Measurements from ENCODE around the gene AIP. TPM values are rescaled to one million over a fixed set of nuclear protein-coding genes. Genes with fewer than 3 reads are reported as not detected.
A peak's percentile ranks its signal among the peaks of the same experiment; 100 is the strongest.

Gene AIP
- total RNA-seq, 1 experiment from 2014 or later, result 87.8 TPM

GRCh38 chr11:67452141-67452952 is 30.5 kb upstream of the AIP start, which contains the start of gene GPR152:
Gene GPR152, minus strand, starts transcription at chr11:67452729. Its CDS starts 5 bp downstream, at chr11:67452724.
- ChIA-PET CTCF (no interaction called here), POLR2A (interaction anchor here (0.7 kb wide), 1 partner anchor 51 kb away, joined by 4 read pairs; the partner anchor contains the start of gene PPP1CA)
- Histone ChIP-seq H3K4me1 (ENCODE audit: control insufficient read depth, insufficient read depth, low read length) (no peaks in the 10 kb centered on the region), H3K4me3 (ENCODE audit: low read depth in 2 of 2, low read length in 2 of 2) (no peak within 1 kb of the TSS), H3K27ac (ENCODE audit: low read length) (no peak within 1 kb of the TSS), H3K9me3 (ENCODE audit: control insufficient read depth, insufficient read depth, low read depth, low read length) (no peaks in the 10 kb centered on the region), H3K36me3 (ENCODE audit: control insufficient read depth, insufficient read depth, low read length) (no peaks in the 10 kb centered on the region), H3K27me3 (ENCODE audit: control insufficient read depth, insufficient read depth, low read length) (no peaks in the 10 kb centered on the region)
- in situ Hi-C loops (cut with HindIII; ENCODE audit: low pct_unique_long_range_greater_than_20kb, low sequenced_read_pairs) (no loop called here), intact Hi-C loops (cut with micrococcal nuclease; ENCODE audit: unreplicated experiment) (no loop called here)
- ATAC-seq (0 out of 2 replicates have a peak, but pooled peaks have one; percentile 12), DNase-seq (ENCODE audit: low read depth, low spot score) (no peak)
- TF ChIP-seq POLR2AphosphoS5 (IDR thresholded peaks at IDR 0.05; ENCODE audit: low read depth, low read length) (no peak), REST (IDR thresholded peaks at IDR 0.05; ENCODE audit: insufficient read depth in 1 of 2, low read depth in 2 of 2, low read length in 1 of 2) (no peak), CTCF (IDR thresholded peaks at IDR 0.05) (no peak), SIN3A (IDR thresholded peaks at IDR 0.05; ENCODE audit: borderline replicate concordance, insufficient read depth, low read depth, low read length) (no peak), TCF7L2 (IDR thresholded peaks at IDR 0.05; ENCODE audit: low read depth, low read length) (no peak)
- no TSS peak for BruUV-seq (replicated peaks)

GRCh38 chr11:67453816-67454732 is 28.8 kb upstream of the AIP start:
- Histone ChIP-seq H3K9me3 (ENCODE audit: control insufficient read depth, insufficient read depth, low read depth, low read length) (no peaks in the 10 kb centered on the region), H3K27ac (ENCODE audit: low read length) (no peak overlapping the region), H3K4me1 (ENCODE audit: control insufficient read depth, insufficient read depth, low read length) (no peaks in the 10 kb centered on the region), H3K36me3 (ENCODE audit: control insufficient read depth, insufficient read depth, low read length) (no peaks in the 10 kb centered on the region), H3K27me3 (ENCODE audit: control insufficient read depth, insufficient read depth, low read length) (no peaks in the 10 kb centered on the region), H3K4me3 (ENCODE audit: low read depth in 2 of 2, low read length in 2 of 2) (no peak overlapping the region)
- TF ChIP-seq SIN3A (IDR thresholded peaks at IDR 0.05; ENCODE audit: borderline replicate concordance, insufficient read depth, low read depth, low read length) (no peak), CTCF (IDR thresholded peaks at IDR 0.05) (no peak), TCF7L2 (IDR thresholded peaks at IDR 0.05; ENCODE audit: low read depth, low read length) (no peak), POLR2AphosphoS5 (IDR thresholded peaks at IDR 0.05; ENCODE audit: low read depth, low read length) (no peak), REST (IDR thresholded peaks at IDR 0.05; ENCODE audit: insufficient read depth in 1 of 2, low read depth in 2 of 2, low read length in 1 of 2) (no peak)
- ATAC-seq (no peak), DNase-seq (ENCODE audit: low read depth, low spot score) (no peak)
- in situ Hi-C loops (cut with HindIII; ENCODE audit: low pct_unique_long_range_greater_than_20kb, low sequenced_read_pairs) (no loop called here), intact Hi-C loops (cut with micrococcal nuclease; ENCODE audit: unreplicated experiment) (no loop called here)
- ChIA-PET CTCF (no interaction called here), POLR2A (no interaction called here)
- BruUV-seq (replicated peaks), result no TSS peak

Data from Panc1 (cell line).